Activated gamma-delta T cell (primary cell): ENCODE results near the gene IMPG1.

ENCODE experiments used
- DNase-seq: peaks from one replicate; lab custom pipeline; 2025; lab: John Stamatoyannopoulos, UW

IMPG1 gene

GRCh38 chr6:75893058-75893775 lies 179.2 kb downstream of the IMPG1 start:
- DNase-seq = no peak

GRCh38 chr6:75892384-75892783 lies 180.1 kb downstream of the IMPG1 start:
- no peak for DNase-seq

GRCh38 chr6:75884822-75885221 lies 187.6 kb downstream of the IMPG1 start:
- DNase-seq = no peak

- no peak for DNase-seq
Observed at GRCh38 chr6:75882734-75883133, 189.7 kb downstream of the IMPG1 start.

GRCh38 chr6:75880305-75880704 lies 192.2 kb downstream of the IMPG1 start:
- DNase-seq = no peak

- no peak for DNase-seq
Observed at GRCh38 chr6:75876152-75876551, 196.3 kb downstream of the IMPG1 start.

- no peak for DNase-seq
Observed at GRCh38 chr6:75874224-75874623, 198.2 kb downstream of the IMPG1 start.
